Activated CD4-positive, alpha-beta memory T cell treated with anti-CD3 and anti-CD28 coated beads, Interleukin-2, amount 10 ng/mL, durations not matched to agents 7 days and 5 days (primary cell): ENCODE results near the gene SLC27A4. TPM values are rescaled to one million over a fixed set of nuclear protein-coding genes. Genes with fewer than 3 reads are reported as not detected.

Source experiments
- CTCF ChIA-PET: fragments of 350-600 bp; sonication (Branson Sonifier 250); formaldehyde crosslinking; loops from one replicate; lab custom pipeline; 2021; ENCODE audit warnings: antibody characterized with exemption, inconsistent platforms; lab: Charles Lee
- POLR2A ChIA-PET: fragments of 350-600 bp; sonication (Branson Sonifier 250); formaldehyde crosslinking; loops from one replicate; lab custom pipeline; 2021; ENCODE audit warnings: antibody characterized with exemption; lab: Charles Lee
- DNase-seq: peaks from one replicate; pipeline ENCODE4 v3.0.0-alpha.2; 2020
- H3K27ac Mint-ChIP-seq: one replicate; pipeline ENCODE4 v1.8.0; 2021; ENCODE audit warnings: mild to moderate bottlenecking, mixed read lengths
- H3K27me3 Mint-ChIP-seq: one replicate; pipeline ENCODE4 v1.8.0; 2021; ENCODE audit warnings: mixed read lengths
- H3K36me3 Mint-ChIP-seq: one replicate; pipeline ENCODE4 v1.8.0; 2021; ENCODE audit warnings: low read depth, mixed read lengths
- H3K4me1 Mint-ChIP-seq: one replicate; pipeline ENCODE4 v1.8.0; 2021; ENCODE audit warnings: mixed read lengths
- H3K4me3 Mint-ChIP-seq: one replicate; pipeline ENCODE4 v1.8.0; 2021; ENCODE audit warnings: mild to moderate bottlenecking, mixed read lengths
- H3K9me3 Mint-ChIP-seq: one replicate; pipeline ENCODE4 v1.8.0; 2021; ENCODE audit warnings: mixed read lengths
- total RNA-seq, 2 experiments: library from RNA; stranded (reverse); gene quantifications; one replicate each; pipeline ENCODE4 v1.2.3, GENCODE V29; 2021

The SLC27A4 gene
- total RNA-seq, 2 experiments from 2014 or later = 13.6 to 14.0 TPM

DNA sequence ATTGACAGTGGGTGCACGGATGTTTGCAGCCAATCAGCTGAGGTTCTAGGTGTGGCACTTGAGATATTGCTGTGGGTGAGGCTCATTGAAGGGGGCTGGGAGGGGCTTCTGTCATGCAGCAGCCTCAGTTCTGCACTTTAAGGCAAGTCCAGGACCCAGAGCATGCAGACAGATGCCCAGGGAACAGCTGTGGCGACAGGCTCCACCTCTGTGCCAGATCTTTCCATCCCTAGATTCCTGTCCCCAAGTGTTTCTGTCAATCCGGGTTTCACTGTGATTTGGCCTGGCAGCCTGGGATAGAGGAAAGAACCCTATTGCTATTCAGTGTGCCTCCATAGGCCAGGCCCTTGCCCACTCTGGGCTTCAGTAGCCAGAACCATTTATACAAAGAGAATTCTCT, 59.5 kb downstream of the SLC27A4 start:
- POLR2A ChIA-PET = no interaction called here
- CTCF ChIA-PET = interaction anchor here (0.7 kb wide), 2 partner anchors 20 to 21 kb away, joined by 3 to 8 read pairs; no protein-coding TSS in a partner anchor
- H3K4me3 Mint-ChIP-seq = no peak overlapping the region

DNA sequence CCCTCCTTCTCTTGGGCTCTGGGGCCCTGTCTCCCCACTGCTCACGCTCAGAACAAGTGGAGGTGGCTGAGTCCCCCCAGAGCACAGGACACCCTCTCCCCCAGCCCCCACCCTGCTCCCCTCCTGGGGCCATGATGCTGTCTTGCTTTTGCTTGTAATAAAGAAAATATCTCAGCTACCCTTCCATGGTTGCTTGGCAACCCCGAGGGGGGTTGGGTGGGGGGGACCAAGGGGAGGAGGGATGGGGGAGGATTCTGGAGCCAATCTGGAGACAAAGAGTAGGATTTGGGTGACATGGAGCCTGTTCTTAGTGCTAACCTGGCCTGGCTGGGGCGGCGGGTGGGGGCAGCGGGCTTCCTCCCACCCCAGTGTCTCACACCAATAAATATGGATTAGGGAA, 64.2 kb downstream of the SLC27A4 start:
- peaks cover 23% of the 10 kb centered on the region for H3K27me3 Mint-ChIP-seq
- no peaks in the 10 kb centered on the region for H3K4me1 Mint-ChIP-seq
- H3K36me3 Mint-ChIP-seq = no peaks in the 10 kb centered on the region
- H3K9me3 Mint-ChIP-seq = no peaks in the 10 kb centered on the region
- H3K27ac Mint-ChIP-seq = no peak overlapping the region
- no peak for DNase-seq
- ChIA-PET CTCF (no interaction called here), POLR2A (no interaction called here)
- H3K4me3 Mint-ChIP-seq = no peak overlapping the region

More for the DNA sequence above, 59.5 kb downstream of the SLC27A4 start:
- Mint-ChIP-seq H3K27me3 (peaks cover 21% of the 10 kb centered on the region), H3K27ac (no peak overlapping the region), H3K9me3 (no peaks in the 10 kb centered on the region), H3K4me1 (no peaks in the 10 kb centered on the region), H3K36me3 (no peaks in the 10 kb centered on the region)
- DNase-seq = no peak

DNA sequence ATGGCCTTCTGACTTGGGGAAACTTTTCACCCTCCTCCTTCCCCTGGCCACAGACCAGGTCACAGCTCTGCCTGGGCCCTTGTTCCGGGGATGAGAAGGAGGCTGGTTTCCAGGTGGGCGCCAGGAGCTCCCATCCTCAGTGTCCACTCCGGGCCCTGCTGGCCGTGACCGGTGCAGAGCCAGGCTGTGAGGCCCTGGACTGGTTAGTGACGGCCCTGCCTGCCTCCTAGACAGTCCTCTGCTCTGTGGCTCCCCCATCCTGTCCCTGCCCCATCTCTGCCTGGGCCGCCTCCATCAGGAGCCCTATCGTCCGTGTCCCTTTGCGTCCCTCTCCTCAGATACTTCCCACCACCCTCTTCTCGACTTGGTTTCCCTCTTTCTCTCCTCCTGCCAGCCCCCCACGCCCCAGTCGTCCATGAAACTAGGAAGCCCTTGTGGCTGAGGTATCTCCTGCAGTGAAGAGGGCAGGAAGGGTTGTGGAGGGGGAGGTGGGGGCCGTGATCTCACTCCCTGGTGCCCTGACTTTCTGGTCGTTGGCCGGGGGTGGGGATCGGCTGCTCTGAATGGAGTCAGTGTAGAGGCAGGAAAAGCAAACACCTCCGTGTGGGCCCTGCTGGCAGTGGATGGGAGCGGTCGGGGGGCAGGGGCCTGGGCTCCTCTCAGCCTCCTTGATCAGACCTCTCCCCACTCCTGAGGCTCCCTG, 64.9 kb downstream of the SLC27A4 start:
- H3K27ac Mint-ChIP-seq = no peak overlapping the region
- no peak overlapping the region for H3K4me3 Mint-ChIP-seq
- ChIA-PET POLR2A (no interaction called here), CTCF (no interaction called here)
- no peaks in the 10 kb centered on the region for H3K9me3 Mint-ChIP-seq
- H3K4me1 Mint-ChIP-seq = no peaks in the 10 kb centered on the region
- no peaks in the 10 kb centered on the region for H3K36me3 Mint-ChIP-seq
- H3K27me3 Mint-ChIP-seq = peaks cover 30% of the 10 kb centered on the region
- DNase-seq = no peak

DNA sequence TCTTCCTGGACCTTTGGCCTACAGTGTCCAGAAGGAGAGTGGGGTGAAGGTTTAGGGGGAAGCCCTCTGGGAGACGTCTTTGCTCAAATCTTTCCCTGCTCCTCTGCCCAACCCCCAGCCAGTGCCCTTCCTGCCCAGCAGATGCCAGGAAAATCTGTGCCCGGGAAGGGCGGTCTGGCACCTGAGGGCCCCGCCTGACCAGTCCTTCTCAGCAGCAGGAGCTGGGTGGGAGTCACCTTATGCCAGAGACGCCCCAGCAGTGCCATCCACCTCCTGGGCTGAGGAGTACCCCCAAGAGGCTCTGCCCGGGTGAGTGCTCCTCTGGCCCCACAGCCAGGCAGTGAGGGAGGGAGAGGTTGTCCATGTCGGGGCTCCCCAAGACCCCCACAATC, 65.4 kb downstream of the SLC27A4 start:
- H3K36me3 Mint-ChIP-seq = no peaks in the 10 kb centered on the region
- no peaks in the 10 kb centered on the region for H3K4me1 Mint-ChIP-seq
- H3K27ac Mint-ChIP-seq = no peak overlapping the region
- no peaks in the 10 kb centered on the region for H3K9me3 Mint-ChIP-seq
- POLR2A ChIA-PET = no interaction called here
- DNase-seq = no peak
- H3K4me3 Mint-ChIP-seq = no peak overlapping the region
- H3K27me3 Mint-ChIP-seq = peaks cover 31% of the 10 kb centered on the region
- CTCF ChIA-PET = no interaction called here

DNA sequence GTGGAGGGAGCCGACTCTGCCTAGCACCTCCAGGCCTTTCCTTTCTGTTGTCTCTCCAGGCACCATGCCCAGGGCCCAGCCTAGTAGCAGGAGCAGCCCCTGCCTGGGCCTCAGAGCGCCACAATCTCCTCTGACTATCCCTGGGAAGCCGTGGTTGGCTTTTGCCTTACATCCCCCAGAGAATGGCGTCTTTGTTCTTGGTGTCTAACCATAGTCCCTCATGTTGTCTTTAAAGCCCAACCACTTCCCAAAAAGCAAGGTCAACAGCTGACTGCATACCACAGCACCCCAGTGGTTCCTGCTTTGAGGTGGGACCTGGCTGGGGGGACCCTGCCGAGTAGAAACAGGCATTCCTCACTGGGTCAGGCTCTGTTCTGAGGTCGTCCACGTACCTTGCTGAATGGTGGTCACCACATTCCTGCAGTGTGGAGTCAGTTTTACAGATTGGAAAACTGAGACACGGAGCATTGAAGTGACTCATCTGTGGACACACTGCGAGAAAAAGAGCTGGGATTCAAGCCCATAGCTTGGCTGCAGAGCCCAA, 66.6 kb downstream of the SLC27A4 start:
- H3K27ac Mint-ChIP-seq = no peak overlapping the region
- POLR2A ChIA-PET = no interaction called here
- CTCF ChIA-PET = interaction anchor here (1.5 to 1.8 kb wide), 2 partner anchors 13 to 45 kb away, joined by 4 to 9 read pairs; no protein-coding TSS in a partner anchor

GRCh38 chr9:128408963-128409431, 68.7 kb downstream of the SLC27A4 start:
- Mint-ChIP-seq H3K9me3 (no peaks in the 10 kb centered on the region), H3K4me3 (no peak overlapping the region), H3K27me3 (peaks cover 33% of the 10 kb centered on the region), H3K4me1 (peaks cover 2% of the 10 kb centered on the region), H3K36me3 (no peaks in the 10 kb centered on the region), H3K27ac (no peak overlapping the region)
- ChIA-PET POLR2A (no interaction called here), CTCF (interaction anchor here (1.3 to 3.4 kb wide), 2 partner anchors 11 to 47 kb away, joined by 6 to 12 read pairs; no protein-coding TSS in a partner anchor)
- DNase-seq = no peak

More for the DNA sequence above, 66.6 kb downstream of the SLC27A4 start:
- DNase-seq = no peak
- H3K36me3 Mint-ChIP-seq = no peaks in the 10 kb centered on the region
- H3K9me3 Mint-ChIP-seq = no peaks in the 10 kb centered on the region
- peaks cover 34% of the 10 kb centered on the region for H3K27me3 Mint-ChIP-seq
- H3K4me3 Mint-ChIP-seq = no peak overlapping the region
- H3K4me1 Mint-ChIP-seq = no peaks in the 10 kb centered on the region

- Mint-ChIP-seq H3K27me3 (peaks cover 34% of the 10 kb centered on the region), H3K4me1 (peaks cover 2% of the 10 kb centered on the region), H3K36me3 (no peaks in the 10 kb centered on the region), H3K4me3 (no peak overlapping the region), H3K9me3 (no peaks in the 10 kb centered on the region), H3K27ac (no peak overlapping the region)
- ChIA-PET CTCF (interaction anchor here (1.3 to 3.4 kb wide), 2 partner anchors 10 to 47 kb away, joined by 6 to 12 read pairs; no protein-coding TSS in a partner anchor), POLR2A (no interaction called here)
- DNase-seq = no peak
Measured at GRCh38 chr9:128409450-128409849, 69.1 kb downstream of the SLC27A4 start.

- CTCF ChIA-PET = interaction anchor here (0.6 to 3.4 kb wide), 3 partner anchors 10 to 48 kb away, joined by 3 to 12 read pairs (median 6); no protein-coding TSS in a partner anchor
- Mint-ChIP-seq H3K9me3 (no peaks in the 10 kb centered on the region), H3K36me3 (no peaks in the 10 kb centered on the region), H3K4me3 (no peak overlapping the region), H3K4me1 (peaks cover 2% of the 10 kb centered on the region), H3K27ac (no peak overlapping the region), H3K27me3 (peaks cover 39% of the 10 kb centered on the region)
- no peak for DNase-seq
- POLR2A ChIA-PET = interaction anchor here (2.0 kb wide), 1 partner anchor 11 kb away, joined by 6 read pairs; the partner anchor contains the start of gene CERCAM
Measured at GRCh38 chr9:128409978-128410377, 69.7 kb downstream of the SLC27A4 start.

Other genes with a start within 250 kb of the SLC27A4 start
- gene PTGES2, start 212.8 kb upstream of the SLC27A4 start, total RNA-seq = 10 to 100 TPM; 35.6 to 38.1 TPM
- not detected for gene LCN2, start 191.1 kb upstream of the SLC27A4 start, total RNA-seq
- 10 to 100 TPM; 91.3 to 94.1 TPM for gene BBLN, start 180.3 kb upstream of the SLC27A4 start, total RNA-seq
- gene CIZ1, start 149.0 kb upstream of the SLC27A4 start, total RNA-seq = 100 to 1,000 TPM; 112 to 116 TPM
- under 1 TPM; 0.30 to 0.40 TPM for gene DNM1, start 137.1 kb upstream of the SLC27A4 start, total RNA-seq
- gene GOLGA2, start 64.5 kb upstream of the SLC27A4 start, total RNA-seq = 10 to 100 TPM; 48.0 to 52.8 TPM
- gene SWI5, start 64.3 kb upstream of the SLC27A4 start, total RNA-seq = 10 to 100 TPM; 11.0 to 11.4 TPM
- 10 to 100 TPM; 16.9 to 18.9 TPM for gene TRUB2, start 18.1 kb upstream of the SLC27A4 start, total RNA-seq
- gene COQ4, start 17.7 kb upstream of the SLC27A4 start, total RNA-seq = 10 to 100 TPM; 27.6 to 28.4 TPM
- gene URM1, start 30.8 kb downstream of the SLC27A4 start, total RNA-seq = 10 to 100 TPM; 62.8 to 64.3 TPM
- 1 to 10 TPM; 1.3 TPM for gene CERCAM, start 80.3 kb downstream of the SLC27A4 start, total RNA-seq
- gene ODF2, start 115.5 kb downstream of the SLC27A4 start, total RNA-seq = 10 to 100 TPM; 54.5 to 58.5 TPM
- gene GLE1, start 164.2 kb downstream of the SLC27A4 start, total RNA-seq = 10 to 100 TPM; 50.3 to 50.7 TPM
- gene SPTAN1, start 212.1 kb downstream of the SLC27A4 start, total RNA-seq = 100 to 1,000 TPM; 313 to 321 TPM